ENCODE measurements around the gene ZDHHC11. TPM values are rescaled to one million over a fixed set of nuclear protein-coding genes. Genes with fewer than 3 reads are reported as not detected.

ZDHHC11 gene
- total and polyA plus RNA-seq, 2 experiments from 2014 or later: 8.0 to 29.1 TPM

- Histone ChIP-seq H3K4me3 (no peak overlapping the region), H3F3A (replicated peaks; ENCODE audit: low read depth) (peaks cover 3% of the 10 kb centered on the region; the same call in 1 of the 2 replicates), H3K36me3 (ENCODE audit: insufficient read depth) (peaks cover 28% of the 10 kb centered on the region), H3K27ac (ENCODE audit: low read depth) (no peak overlapping the region), H3K27me3 (ENCODE audit: insufficient read depth) (no peaks in the 10 kb centered on the region), H3K9me2 (ENCODE audit: insufficient read depth) (no peaks in the 10 kb centered on the region), H3K79me2 (replicated peaks; ENCODE audit: insufficient read depth) (peaks cover 40% of the 10 kb centered on the region), H2AFZ (no peak overlapping the region), H4K20me1 (replicated peaks; ENCODE audit: insufficient read depth) (peaks cover 23% of the 10 kb centered on the region), H3K4me1 (ENCODE audit: insufficient read depth) (no peaks in the 10 kb centered on the region), H3K4me2 (no peak overlapping the region)
- ATAC-seq (no peak), DNase-seq (ENCODE audit: low spot score) (no peak)
- H3K27ac Mint-ChIP-seq: no peak overlapping the region
- H3K36me3 Mint-ChIP-seq (ENCODE audit: low read depth): peaks cover 79% of the 10 kb centered on the region
- H3K4me1 Mint-ChIP-seq: no peaks in the 10 kb centered on the region; the same call in 2 of the 3 replicates
- peaks cover 6% of the 10 kb centered on the region for H3K9me3 Mint-ChIP-seq
- TF ChIP-seq JUNB (IDR thresholded peaks at IDR 0.05; ENCODE audit: unreplicated experiment): no peak
- TF ChIP-seq POLR2AphosphoS5 (IDR thresholded peaks at IDR 0.05; ENCODE audit: low read depth): no peak
- no peak for TF ChIP-seq EZH2phosphoT487 (IDR thresholded peaks at IDR 0.05; ENCODE audit: unreplicated experiment)
- no peak for TF ChIP-seq STAT1 (IDR thresholded peaks at IDR 0.05; ENCODE audit: unreplicated experiment)
- TF ChIP-seq, protein P1, sequence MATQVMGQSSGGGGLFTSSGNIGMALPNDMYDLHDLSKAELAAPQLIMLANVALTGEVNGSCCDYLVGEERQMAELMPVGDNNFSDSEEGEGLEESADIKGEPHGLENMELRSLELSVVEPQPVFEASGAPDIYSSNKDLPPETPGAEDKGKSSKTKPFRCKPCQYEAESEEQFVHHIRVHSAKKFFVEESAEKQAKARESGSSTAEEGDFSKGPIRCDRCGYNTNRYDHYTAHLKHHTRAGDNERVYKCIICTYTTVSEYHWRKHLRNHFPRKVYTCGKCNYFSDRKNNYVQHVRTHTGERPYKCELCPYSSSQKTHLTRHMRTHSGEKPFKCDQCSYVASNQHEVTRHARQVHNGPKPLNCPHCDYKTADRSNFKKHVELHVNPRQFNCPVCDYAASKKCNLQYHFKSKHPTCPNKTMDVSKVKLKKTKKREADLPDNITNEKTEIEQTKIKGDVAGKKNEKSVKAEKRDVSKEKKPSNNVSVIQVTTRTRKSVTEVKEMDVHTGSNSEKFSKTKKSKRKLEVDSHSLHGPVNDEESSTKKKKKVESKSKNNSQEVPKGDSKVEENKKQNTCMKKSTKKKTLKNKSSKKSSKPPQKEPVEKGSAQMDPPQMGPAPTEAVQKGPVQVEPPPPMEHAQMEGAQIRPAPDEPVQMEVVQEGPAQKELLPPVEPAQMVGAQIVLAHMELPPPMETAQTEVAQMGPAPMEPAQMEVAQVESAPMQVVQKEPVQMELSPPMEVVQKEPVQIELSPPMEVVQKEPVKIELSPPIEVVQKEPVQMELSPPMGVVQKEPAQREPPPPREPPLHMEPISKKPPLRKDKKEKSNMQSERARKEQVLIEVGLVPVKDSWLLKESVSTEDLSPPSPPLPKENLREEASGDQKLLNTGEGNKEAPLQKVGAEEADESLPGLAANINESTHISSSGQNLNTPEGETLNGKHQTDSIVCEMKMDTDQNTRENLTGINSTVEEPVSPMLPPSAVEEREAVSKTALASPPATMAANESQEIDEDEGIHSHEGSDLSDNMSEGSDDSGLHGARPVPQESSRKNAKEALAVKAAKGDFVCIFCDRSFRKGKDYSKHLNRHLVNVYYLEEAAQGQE (IDR thresholded peaks at IDR 0.05; ENCODE audit: unreplicated experiment): no peak
- TF ChIP-seq ZNF331 (CRISPR knock-in tag; IDR thresholded peaks at IDR 0.05; ENCODE audit: low read depth): no peak
- TF ChIP-seq ZNF114 (CRISPR knock-in tag; IDR thresholded peaks at IDR 0.05): no peak
- H3K4me3 Mint-ChIP-seq: no peak overlapping the region
- peaks cover 17% of the 10 kb centered on the region for H3K27me3 Mint-ChIP-seq (ENCODE audit: insufficient read depth, low read depth, poor library complexity)
These were observed 27.3 kb upstream of the ZDHHC11 start for GRCh38 chr5:878125-878524.

DNA sequence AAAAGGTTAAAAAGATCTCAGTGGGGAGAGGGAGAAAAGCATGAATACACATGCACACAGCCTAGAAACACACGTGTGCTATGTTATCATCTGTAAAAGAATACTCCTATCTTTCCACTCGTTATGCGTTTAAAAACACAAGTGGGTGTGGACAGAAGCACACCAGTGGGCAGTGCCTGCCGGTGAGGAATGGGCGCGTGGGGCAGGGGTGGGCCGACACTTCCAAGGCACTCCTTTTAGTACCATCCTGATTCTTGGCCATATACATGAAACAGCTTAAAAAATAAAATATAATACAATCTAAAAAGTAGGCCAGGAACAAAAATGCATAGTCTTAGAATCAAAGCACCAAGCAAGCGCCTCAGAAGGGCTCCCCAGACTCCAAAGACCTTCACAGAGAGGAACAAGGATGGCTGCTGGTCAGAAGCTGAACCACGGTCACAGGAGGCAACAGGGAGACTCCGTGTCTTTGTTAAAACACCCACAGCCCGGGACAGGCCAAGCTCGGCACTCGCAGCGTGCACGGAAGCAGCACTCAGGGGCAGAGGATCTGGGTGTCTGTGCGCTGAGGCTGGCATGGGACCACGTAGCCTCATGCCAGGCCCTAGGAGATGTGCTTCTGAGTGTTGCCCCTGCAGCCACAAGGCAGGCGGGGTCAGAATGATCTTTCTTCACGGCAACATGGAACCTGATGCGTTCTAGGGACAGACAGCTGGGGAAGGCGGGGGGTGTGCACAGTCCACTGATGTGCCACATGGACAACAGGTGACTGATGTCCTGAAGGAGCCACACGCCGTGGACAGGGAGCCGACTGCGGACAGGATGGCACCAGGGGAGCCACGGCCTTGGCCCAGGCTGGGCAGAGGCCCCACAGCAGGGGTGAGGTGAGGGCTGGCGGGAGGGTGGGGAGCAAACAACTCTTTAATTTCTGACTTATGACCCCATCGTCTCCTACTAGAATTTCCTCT, 25.9 kb upstream of the ZDHHC11 start:
- H3K9me3 Mint-ChIP-seq: no peaks in the 10 kb centered on the region
- H3F3A ChIP-seq (replicated peaks; ENCODE audit: low read depth): no peaks in the 10 kb centered on the region
- peaks cover 18% of the 10 kb centered on the region for H4K20me1 ChIP-seq (replicated peaks; ENCODE audit: insufficient read depth)
- peaks cover 76% of the 10 kb centered on the region for H3K36me3 Mint-ChIP-seq (ENCODE audit: low read depth)
- no peak for DNase-seq (ENCODE audit: low spot score)
- no peak overlapping the region for H3K4me3 Mint-ChIP-seq
- no peak overlapping the region for H3K27ac ChIP-seq (ENCODE audit: low read depth)
- H3K4me1 Mint-ChIP-seq: no peaks in the 10 kb centered on the region
- H3K27ac Mint-ChIP-seq: no peak overlapping the region
- H3K9me2 ChIP-seq (ENCODE audit: insufficient read depth): no peaks in the 10 kb centered on the region
- peaks cover 25% of the 10 kb centered on the region for H3K36me3 ChIP-seq (ENCODE audit: insufficient read depth)
- H3K27me3 ChIP-seq (ENCODE audit: insufficient read depth): no peaks in the 10 kb centered on the region
- ATAC-seq: no peak
- H3K4me3 ChIP-seq: no peak overlapping the region
- H3K27me3 Mint-ChIP-seq (ENCODE audit: insufficient read depth, low read depth, poor library complexity): peaks cover 9% of the 10 kb centered on the region
- H3K4me2 ChIP-seq: no peak overlapping the region
- TF ChIP-seq STAT1 (IDR thresholded peaks at IDR 0.05; ENCODE audit: unreplicated experiment): no peak
- no peaks in the 10 kb centered on the region for H3K4me1 ChIP-seq (ENCODE audit: insufficient read depth)
- peaks cover 27% of the 10 kb centered on the region for H3K79me2 ChIP-seq (replicated peaks; ENCODE audit: insufficient read depth)
- H2AFZ ChIP-seq: no peak overlapping the region
